Right atrium auricular region (tissue), 2 donors: ENCODE data around the gene GOLGA6C. TPM values are rescaled to one million over a fixed set of nuclear protein-coding genes. Genes with fewer than 3 reads are reported as not detected.
A peak's percentile ranks its signal among the peaks of the same experiment; 100 is the strongest.
"Not testable (repeated sequence)": the region's sequence is repeated elsewhere in the genome, so short reads cannot be mapped to it uniquely, and the experiment has no call there.

ENCODE experiments used
- DNase-seq: peaks from one replicate; pipeline ENCODE4 v3.0.0-alpha.2; 2019; ENCODE audit warnings: low spot score
- H3K27ac ChIP-seq, 2 donors: fragments of 200-600 bp; sonication (generic); 1 replicate in 1 of 2; 2 replicates in 1 of 2; pipeline ENCODE4 v1.5.1; 2016 to 2019
- H3K27me3 ChIP-seq, 2 donors: fragments of 200-600 bp; sonication (generic); one replicate each; pipeline versions ENCODE4 v1.5.1 to v1.6.0; 2017 to 2019
- H3K36me3 ChIP-seq: fragments of 200-600 bp; sonication (generic); one replicate; pipeline ENCODE4 v1.5.1; 2016
- H3K4me1 ChIP-seq, 2 donors: fragments of 200-600 bp; sonication (generic); one replicate each; pipeline versions ENCODE4 v1.5.1 to v1.6.0; 2017 to 2019
- H3K4me3 ChIP-seq, 2 donors: fragments of 200-600 bp; sonication (generic); 1 replicate in 1 of 2; 2 replicates in 1 of 2; pipeline ENCODE4 v1.5.1; 2017 to 2019; ENCODE audit warnings: mild to moderate bottlenecking in 1 of 2, moderate library complexity in 1 of 2
- H3K9me3 ChIP-seq, 2 donors: fragments of 200-600 bp; sonication (generic); one replicate each; pipeline ENCODE4 v1.5.1; 2019
- CTCF ChIP-seq, 2 donors: fragments of 200-600 bp; sonication (generic); IDR thresholded peaks; one replicate each; pipeline ENCODE4 v1.5.1; 2019; ENCODE audit warnings: antibody characterized with exemption in 2 of 2
- total RNA-seq, 2 donors: library from RNA; depleted of rRNA; stranded (reverse); fragments of >200 nt; gene quantifications; one replicate each; pipeline ENCODE4 v1.1.0, GENCODE V29; 2016

Gene GOLGA6C
- total RNA-seq, 2 donors from 2014 or later = not detected

- not testable (repeated sequence) for H3K4me3 ChIP-seq, H3K27ac ChIP-seq, H3K27me3 ChIP-seq, H3K36me3 ChIP-seq, H3K9me3 ChIP-seq, H3K4me1 ChIP-seq
- peak; percentile 18 for DNase-seq
Observed at GRCh38 chr15:75298541-75299310, 40.6 kb downstream of the GOLGA6C start.

GRCh38 chr15:75299311-75299688, 41.2 kb downstream of the GOLGA6C start:
- H3K27ac ChIP-seq, H3K27me3 ChIP-seq, H3K9me3 ChIP-seq, H3K4me3 ChIP-seq, H3K36me3 ChIP-seq, H3K4me1 ChIP-seq: not testable (repeated sequence)
- TF ChIP-seq CTCF (IDR thresholded peaks at IDR 0.05) = peak; percentile 31 to 67
- DNase-seq = peak; percentile 62

GRCh38 chr15:75300026-75300425, 41.9 kb downstream of the GOLGA6C start:
- DNase-seq, H3K9me3 ChIP-seq, H3K4me1 ChIP-seq: not testable (repeated sequence)

GRCh38 chr15:75302318-75302717, 44.2 kb downstream of the GOLGA6C start:
- no peak overlapping the region for H3K4me3 ChIP-seq
- no peak for DNase-seq
- H3K27ac ChIP-seq = no peak overlapping the region
- H3K4me1 ChIP-seq = no peaks in the 10 kb centered on the region
- no peaks in the 10 kb centered on the region for H3K36me3 ChIP-seq
- no peaks in the 10 kb centered on the region for H3K27me3 ChIP-seq
- H3K9me3 ChIP-seq = no peaks in the 10 kb centered on the region
- no peak for TF ChIP-seq CTCF (IDR thresholded peaks at IDR 0.05)

More at GRCh38 chr15:75300026-75300425, 41.9 kb downstream of the GOLGA6C start:
- H3K36me3 ChIP-seq, H3K27ac ChIP-seq, H3K27me3 ChIP-seq, H3K4me3 ChIP-seq: not testable (repeated sequence)

- not testable (repeated sequence) for H3K36me3 ChIP-seq, H3K4me1 ChIP-seq, H3K27ac ChIP-seq, H3K4me3 ChIP-seq, DNase-seq, H3K27me3 ChIP-seq, H3K9me3 ChIP-seq
Observed at GRCh38 chr15:75302753-75303152, 44.6 kb downstream of the GOLGA6C start.

GRCh38 chr15:75306188-75306587, 48.1 kb downstream of the GOLGA6C start:
- no peaks in the 10 kb centered on the region for H3K27me3 ChIP-seq
- no peak overlapping the region for H3K4me3 ChIP-seq
- H3K9me3 ChIP-seq = no peaks in the 10 kb centered on the region
- H3K36me3 ChIP-seq = no peaks in the 10 kb centered on the region
- H3K27ac ChIP-seq = no peak overlapping the region
- no peak for DNase-seq
- no peak for TF ChIP-seq CTCF (IDR thresholded peaks at IDR 0.05)
- no peaks in the 10 kb centered on the region for H3K4me1 ChIP-seq

- H3K9me3 ChIP-seq = no peaks in the 10 kb centered on the region
- no peaks in the 10 kb centered on the region for H3K27me3 ChIP-seq
- H3K27ac ChIP-seq = no peak overlapping the region
- DNase-seq = no peak
- H3K36me3 ChIP-seq = no peaks in the 10 kb centered on the region
- H3K4me3 ChIP-seq = no peak overlapping the region
- peak in 1 of 2 donors; percentile 24 for TF ChIP-seq CTCF (IDR thresholded peaks at IDR 0.05)
- no peaks in the 10 kb centered on the region for H3K4me1 ChIP-seq
Observed at GRCh38 chr15:75307778-75308390, 49.8 kb downstream of the GOLGA6C start.
